Uterus (tissue), 4 donors: ENCODE results near the gene CLEC3A. TPM values are rescaled to one million over a fixed set of nuclear protein-coding genes. Genes with fewer than 3 reads are reported as not detected.

Experiments used
- DNase-seq, 2 donors: peaks; one replicate each; pipeline ENCODE4 v3.0.0-alpha.2; 2019 to 2020
- H3K27ac ChIP-seq, 2 donors: fragments of 200-600 bp; sonication (generic); 1 replicate in 1 of 2; 2 replicates in 1 of 2; pipeline ENCODE4 v1.5.1; 2016 to 2018
- H3K27me3 ChIP-seq, 2 donors: fragments of 200-600 bp; sonication (generic); one replicate each; pipeline ENCODE4 v1.5.1; 2018 to 2019; ENCODE audit warnings: control low read depth in 1 of 2
- H3K36me3 ChIP-seq, 2 donors: fragments of 200-600 bp; sonication (generic); one replicate each; pipeline ENCODE4 v1.5.1; 2019; ENCODE audit warnings: control low read depth in 1 of 2
- H3K4me1 ChIP-seq, 2 donors: fragments of 200-600 bp; sonication (generic); one replicate each; pipeline ENCODE4 v1.5.1; 2018 to 2019; ENCODE audit warnings: control low read depth in 1 of 2
- H3K4me3 ChIP-seq, 2 donors: fragments of 200-600 bp; sonication (generic); 1 replicate in 1 of 2; 2 replicates in 1 of 2; pipeline ENCODE4 v1.5.1; 2018 to 2019; ENCODE audit warnings: mild to moderate bottlenecking in 1 of 2
- H3K9me3 ChIP-seq, 2 donors: fragments of 200-600 bp; sonication (generic); one replicate each; pipeline ENCODE4 v1.5.1; 2019; ENCODE audit warnings: control low read depth in 1 of 2
- POLR2A ChIP-seq, 2 donors: fragments of 450-650 bp; IDR thresholded peaks; one replicate each; pipeline ENCODE4 v1.6.1; 2016; ENCODE audit warnings: antibody characterized with exemption in 2 of 2, mild to moderate bottlenecking in 1 of 2, moderate library complexity in 1 of 2
- intact Hi-C: fragments of 100-400 bp; cut with DNase I; formaldehyde crosslinking; loops from one replicate; pipeline ENCODE4 v1.15.1; 2023; ENCODE audit warnings: low total_unique reads
- total RNA-seq, 4 donors: library from RNA; depleted of rRNA in 3 of 4; stranded (reverse); fragments of >200 nt in 3 of 4; gene quantifications; one replicate each; pipeline versions ENCODE4 v1.1.0 to v1.2.4, GENCODE V29; 2014 to 2023
- TF ChIP-seq, protein P1 (sequence below), 4 experiments: fragments of 200-600 bp in 2 of 4; fragments of 450-650 bp in 2 of 4; sonication (generic) in 2 of 4; IDR thresholded peaks; one replicate each; pipeline ENCODE4 v1.5.1; 2016 to 2019; ENCODE audit warnings: antibody characterized with exemption in 4 of 4, mild to moderate bottlenecking in 2 of 4, moderate library complexity in 1 of 4
- donor health status: DM: yes; HTN: yes; CAD: no.

Gene CLEC3A
- total RNA-seq, 4 donors from 2014 or later, result not detected

DNA sequence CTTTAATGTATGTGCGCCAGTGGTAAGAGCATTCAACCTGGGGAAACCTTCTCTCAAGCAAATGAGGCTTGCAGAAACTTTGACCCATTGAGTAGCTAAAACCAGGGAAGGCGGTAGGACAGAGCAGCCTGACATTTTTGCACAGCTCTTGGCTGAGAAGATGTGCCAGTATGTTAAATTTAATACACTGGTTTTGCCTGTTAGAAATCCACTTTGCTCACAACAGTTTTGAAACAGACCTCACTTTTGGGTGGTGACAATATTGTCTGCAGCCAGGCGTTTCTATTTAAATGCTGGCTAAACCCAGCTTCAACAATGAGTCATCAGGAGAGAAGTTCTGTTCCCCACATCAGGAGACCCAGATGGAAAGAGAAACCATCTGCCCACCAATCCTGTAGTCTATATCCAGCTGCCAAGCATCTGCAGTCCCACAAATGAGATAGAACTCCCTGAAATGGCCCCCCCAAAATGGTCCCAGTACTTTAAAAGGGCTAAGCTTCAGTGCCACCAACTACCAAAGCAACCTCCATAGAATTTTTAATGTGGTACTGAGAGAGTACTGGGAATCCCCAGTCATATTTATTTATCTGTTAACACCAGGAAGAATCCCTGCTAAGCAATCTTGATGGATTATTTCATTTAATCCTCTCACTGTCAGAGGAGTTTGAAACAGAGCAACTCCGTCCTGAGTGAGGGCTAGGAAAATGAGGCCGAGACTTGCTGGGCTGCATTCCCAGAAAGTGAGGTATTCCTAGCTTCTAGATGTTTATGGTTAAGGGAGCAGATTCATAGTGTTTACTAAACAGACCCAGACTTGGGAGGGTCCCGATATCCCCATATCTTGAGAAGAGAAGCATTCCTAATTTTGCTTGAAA is 29.0 kb upstream of the CLEC3A start:
- Histone ChIP-seq H3K4me3 (no peak overlapping the region), H3K9me3 (no peaks in the 10 kb centered on the region), H3K4me1 (no peaks in the 10 kb centered on the region), H3K27me3 (no peaks in the 10 kb centered on the region), H3K36me3 (no peaks in the 10 kb centered on the region), H3K27ac (peak overlapping the region; percentile 78 to 86)
- no peak for TF ChIP-seq POLR2A (IDR thresholded peaks at IDR 0.05)
- TF ChIP-seq, protein P1, sequence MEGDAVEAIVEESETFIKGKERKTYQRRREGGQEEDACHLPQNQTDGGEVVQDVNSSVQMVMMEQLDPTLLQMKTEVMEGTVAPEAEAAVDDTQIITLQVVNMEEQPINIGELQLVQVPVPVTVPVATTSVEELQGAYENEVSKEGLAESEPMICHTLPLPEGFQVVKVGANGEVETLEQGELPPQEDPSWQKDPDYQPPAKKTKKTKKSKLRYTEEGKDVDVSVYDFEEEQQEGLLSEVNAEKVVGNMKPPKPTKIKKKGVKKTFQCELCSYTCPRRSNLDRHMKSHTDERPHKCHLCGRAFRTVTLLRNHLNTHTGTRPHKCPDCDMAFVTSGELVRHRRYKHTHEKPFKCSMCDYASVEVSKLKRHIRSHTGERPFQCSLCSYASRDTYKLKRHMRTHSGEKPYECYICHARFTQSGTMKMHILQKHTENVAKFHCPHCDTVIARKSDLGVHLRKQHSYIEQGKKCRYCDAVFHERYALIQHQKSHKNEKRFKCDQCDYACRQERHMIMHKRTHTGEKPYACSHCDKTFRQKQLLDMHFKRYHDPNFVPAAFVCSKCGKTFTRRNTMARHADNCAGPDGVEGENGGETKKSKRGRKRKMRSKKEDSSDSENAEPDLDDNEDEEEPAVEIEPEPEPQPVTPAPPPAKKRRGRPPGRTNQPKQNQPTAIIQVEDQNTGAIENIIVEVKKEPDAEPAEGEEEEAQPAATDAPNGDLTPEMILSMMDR (IDR thresholded peaks at IDR 0.05), result no peak
- intact Hi-C loops, result no loop called here
- DNase-seq, result peak; percentile 22 to 40

DNA sequence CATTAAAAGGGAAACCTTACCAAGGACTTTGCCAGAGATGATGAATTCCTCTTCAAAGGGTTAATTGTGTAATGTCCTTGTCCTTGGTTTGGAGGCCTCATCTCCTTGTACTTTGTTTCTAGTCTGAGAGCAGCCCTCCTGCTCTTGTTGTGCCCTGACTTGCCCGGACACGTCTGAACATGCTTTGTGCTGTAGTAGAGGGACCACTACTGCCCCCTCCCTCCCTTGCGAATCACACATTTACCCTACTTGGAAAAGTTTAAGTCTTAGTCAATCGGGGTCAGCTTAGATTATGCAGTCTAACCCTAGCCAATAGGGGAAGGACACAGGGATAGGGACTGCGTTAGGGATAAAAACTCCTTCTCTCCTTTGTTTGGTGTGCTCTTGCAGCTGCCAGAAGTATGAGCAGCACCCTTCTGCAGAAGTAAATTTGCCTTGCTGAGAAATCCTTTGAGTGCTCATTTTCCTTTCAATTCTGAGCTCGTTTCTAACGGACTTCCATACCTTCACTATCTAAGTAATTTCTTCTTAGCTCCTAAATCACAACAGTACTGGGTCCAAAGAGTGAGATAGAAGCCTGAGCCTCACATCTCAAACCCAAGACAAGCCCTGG is 26.4 kb upstream of the CLEC3A start:
- Histone ChIP-seq H3K36me3 (no peaks in the 10 kb centered on the region), H3K9me3 (no peaks in the 10 kb centered on the region), H3K4me3 (no peak overlapping the region), H3K4me1 (no peaks in the 10 kb centered on the region), H3K27me3 (no peaks in the 10 kb centered on the region), H3K27ac (no peak overlapping the region)
- no peak for TF ChIP-seq POLR2A (IDR thresholded peaks at IDR 0.05)
- TF ChIP-seq, protein P1 (IDR thresholded peaks at IDR 0.05), result no peak
- intact Hi-C loops, result no loop called here
- DNase-seq, result no peak

DNA sequence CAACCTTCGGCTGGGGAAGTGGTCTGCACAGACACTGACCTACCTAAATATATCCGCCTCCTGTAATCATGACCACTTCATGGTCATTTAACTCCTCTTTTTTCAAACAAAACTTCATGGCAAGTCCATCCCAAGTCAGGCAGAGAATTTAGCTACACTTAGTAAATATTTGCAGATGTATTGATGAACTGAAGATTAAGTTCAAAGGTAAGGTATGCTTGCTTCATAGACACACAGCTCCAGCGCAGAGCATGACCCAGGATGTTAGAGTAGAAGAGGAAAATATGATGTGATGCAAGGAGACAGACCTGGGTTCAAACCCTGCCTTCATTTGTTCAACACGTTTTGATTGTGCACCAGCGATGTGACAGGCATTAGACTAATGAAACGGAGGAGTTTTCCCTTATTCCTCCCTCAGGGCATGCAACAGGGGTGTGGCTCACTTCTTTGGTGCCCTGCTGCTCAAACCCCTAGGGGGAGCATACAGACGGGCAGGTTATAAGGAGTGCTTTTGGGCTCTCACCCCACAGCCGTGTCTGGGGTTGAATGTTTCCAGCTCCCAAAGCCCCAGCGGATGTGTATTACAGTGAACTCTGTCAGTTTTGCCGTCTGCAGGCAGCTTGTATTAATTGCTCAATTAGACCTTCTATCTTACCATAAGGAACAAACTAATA is 23.9 kb upstream of the CLEC3A start:
- intact Hi-C loops, result no loop called here
- no peaks in the 10 kb centered on the region for H3K27me3 ChIP-seq
- no peaks in the 10 kb centered on the region for H3K9me3 ChIP-seq
- TF ChIP-seq, protein P1 (IDR thresholded peaks at IDR 0.05), result no peak
- TF ChIP-seq POLR2A (IDR thresholded peaks at IDR 0.05), result no peak
- H3K27ac ChIP-seq, result no peak overlapping the region
- H3K4me3 ChIP-seq, result no peak overlapping the region
- no peak for DNase-seq
- H3K4me1 ChIP-seq, result no peaks in the 10 kb centered on the region
- H3K36me3 ChIP-seq, result no peaks in the 10 kb centered on the region

DNA sequence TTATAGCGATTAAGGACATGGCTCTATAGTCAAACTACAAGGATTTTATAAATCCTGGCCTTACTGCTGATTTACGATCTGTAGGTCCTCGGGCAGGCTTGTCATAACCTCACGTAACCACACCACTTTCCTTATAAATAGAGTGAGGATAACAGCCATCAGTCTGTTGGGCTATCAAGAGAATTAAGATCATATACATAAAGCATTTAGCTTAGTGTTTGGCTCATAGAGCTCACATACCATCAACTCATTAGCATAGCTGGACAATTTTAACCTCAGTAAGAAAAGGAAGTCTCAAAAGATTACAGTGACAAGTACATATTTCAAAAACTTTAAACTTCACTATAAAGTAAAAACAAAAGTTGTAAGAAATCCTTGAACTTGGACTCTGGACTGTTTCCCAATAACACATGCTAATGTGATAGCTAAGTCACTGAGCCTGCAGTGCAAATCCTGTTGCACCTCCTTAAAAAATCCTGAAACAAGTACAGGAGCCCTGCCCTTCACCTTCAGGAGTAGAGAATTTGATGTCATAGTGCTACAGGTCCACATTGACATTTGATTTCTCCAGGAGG is 20.8 kb upstream of the CLEC3A start:
- Histone ChIP-seq H3K27me3 (no peaks in the 10 kb centered on the region), H3K4me1 (no peaks in the 10 kb centered on the region), H3K4me3 (no peak overlapping the region), H3K9me3 (no peaks in the 10 kb centered on the region), H3K27ac (no peak overlapping the region), H3K36me3 (no peaks in the 10 kb centered on the region)
- no peak for TF ChIP-seq POLR2A (IDR thresholded peaks at IDR 0.05)
- TF ChIP-seq, protein P1 (IDR thresholded peaks at IDR 0.05), result no peak
- intact Hi-C loops, result no loop called here
- no peak for DNase-seq
